K562 (cell line): ENCODE data around the gene CSTF1. TPM values are rescaled to one million over a fixed set of nuclear protein-coding genes. Genes with fewer than 3 reads are reported as not detected.

Source experiments
- BCL6 ChIP-seq: fragments of 250-450 bp; sonication (Bioruptor Pico); IDR thresholded peaks from 2 replicates; pipeline ENCODE4 v1.4.0; 2020
- CBFA2T3 ChIP-seq: fragments of 450-650 bp; IDR thresholded peaks from 2 replicates; pipeline ENCODE4 v1.6.1; 2017
- CBX5 ChIP-seq: IDR thresholded peaks from 2 replicates; pipeline ENCODE4 v1.6.1; 2014; ENCODE audit warnings: low read depth, borderline replicate concordance
- CC2D1A ChIP-seq: fragments of 450-650 bp; IDR thresholded peaks from 2 replicates; pipeline ENCODE4 v1.6.1; 2017; ENCODE audit warnings: mild to moderate bottlenecking
- CREB1 ChIP-seq, 2 experiments: sonication (generic) in 1 of 2; formaldehyde crosslinking in 1 of 2; IDR thresholded peaks; 2 replicates each; pipeline versions ENCODE4 v1.6.1 to v1.8.0; 2012 to 2022; ENCODE audit warnings: inconsistent platforms in 1 of 2, mild to moderate bottlenecking in 1 of 2, missing genetic modification reagents in 1 of 2, moderate library complexity in 1 of 2
- CREBBP ChIP-seq: IDR thresholded peaks from one replicate; pipeline ENCODE4 v1.6.1; 2012; ENCODE audit warnings: low read depth, mild to moderate bottlenecking, control low read depth, inconsistent platforms, low read length
- FOXK1 ChIP-seq: sonication (generic); formaldehyde crosslinking; IDR thresholded peaks from 2 replicates; pipeline ENCODE4 v1.8.0; 2022; ENCODE audit warnings: missing genetic modification reagents, mild to moderate bottlenecking, borderline replicate concordance
- HMGN3 ChIP-seq: IDR thresholded peaks from 2 replicates; pipeline ENCODE4 v1.6.1; 2011; ENCODE audit warnings: borderline replicate concordance, low read depth, mild to moderate bottlenecking, mixed read lengths, low read length; ENCODE audit not compliant: insufficient read length; ENCODE audit errors: extremely low read depth
- PCBP1 ChIP-seq: fragments of 200-400 bp; formaldehyde crosslinking; IDR thresholded peaks from 2 replicates; pipeline ENCODE4 v1.6.1; 2018; ENCODE audit warnings: mild to moderate bottlenecking, low read depth, low read length; ENCODE audit not compliant: poor library complexity, severe bottlenecking
- PRPF4 ChIP-seq: fragments of 200-400 bp; formaldehyde crosslinking; IDR thresholded peaks from one replicate; pipeline ENCODE4 v1.6.1; 2017; ENCODE audit warnings: low read length, low read depth, mild to moderate bottlenecking; ENCODE audit not compliant: insufficient read depth, poor library complexity, severe bottlenecking
- SIX5 ChIP-seq, 2 experiments: IDR thresholded peaks; 2 replicates each; pipeline ENCODE4 v1.6.1; 2011; ENCODE audit warnings: low read length in 2 of 2, borderline replicate concordance in 1 of 2, low read depth in 1 of 2, mild to moderate bottlenecking in 1 of 2, moderate library complexity in 1 of 2; ENCODE audit not compliant: insufficient read depth in 1 of 2
- SOX6 ChIP-seq: fragments of 450-650 bp; IDR thresholded peaks from 2 replicates; pipeline ENCODE4 v1.6.1; 2014; ENCODE audit warnings: mild to moderate bottlenecking
- SPI1 ChIP-seq: IDR thresholded peaks from 2 replicates; pipeline ENCODE4 v1.6.1; 2011; ENCODE audit warnings: low read depth, low read length, control low read depth, borderline replicate concordance
- U2AF1 ChIP-seq: fragments of 200-400 bp; formaldehyde crosslinking; optimal IDR thresholded peaks from 2 replicates; pipeline ENCODE3; 2017; ENCODE audit warnings: mild to moderate bottlenecking, low read depth, low read length, moderate library complexity
- ZFP36 ChIP-seq: fragments of 150-350 bp; IDR thresholded peaks from 2 replicates; pipeline ENCODE4 v1.6.1; 2018; ENCODE audit warnings: low read length, low read depth; ENCODE audit not compliant: partially characterized antibody
- ZNF146 ChIP-seq: IDR thresholded peaks from one replicate; pipeline ENCODE4 v1.6.1; 2018; ENCODE audit warnings: missing compliant biosample characterization; ENCODE audit not compliant: unreplicated experiment
- ZNF507 ChIP-seq: conservative IDR thresholded peaks from 2 replicates; pipeline ENCODE4 v1.6.1; 2017; ENCODE audit warnings: missing genetic modification characterization, missing compliant biosample characterization
- ZNF586 ChIP-seq: fragments of 450-650 bp; formaldehyde crosslinking; conservative IDR thresholded peaks from 2 replicates; pipeline ENCODE4 v1.4.0; 2020; ENCODE audit warnings: mild to moderate bottlenecking, moderate library complexity
- ZNF77 ChIP-seq: fragments of 250-450 bp; sonication (Bioruptor Pico); IDR thresholded peaks from 2 replicates; pipeline ENCODE4 v1.5.0; 2020
- polyA plus RNA-seq, 8 experiments: library from polyadenylated mRNA; depleted of rRNA in 4 of 8; stranded (reverse) in 5 of 8; unstranded in 3 of 8; fragments of >200 nt; fragmentation: Nextera tagmentation in 2 of 8; fragmentation: Illumina TruSeq in 1 of 8; extraction: Ambion mirVana in 2 of 8; extraction: Trizol in 1 of 8; gene quantifications; 2 replicates each; pipeline versions ENCODE4 v1.2.1 to v1.2.3, GENCODE V29; 2011 to 2014; ENCODE audit warnings: inconsistent platforms in 1 of 8, missing spikeins in 1 of 8
- total RNA-seq, 7 experiments: library from RNA; depleted of rRNA in 6 of 7; stranded (reverse); fragments of >200 nt in 6 of 7; fragmentation: Illumina TruSeq in 2 of 7; extraction: Trizol in 2 of 7; gene quantifications; 2 replicates each; pipeline versions ENCODE4 v1.2.1 to v1.2.3, GENCODE V29; 2011 to 2021; ENCODE audit warnings: low replicate concordance in 1 of 7
- TF ChIP-seq, protein P1 (sequence below): fragments of 250-450 bp; sonication (Bioruptor Pico); IDR thresholded peaks from 2 replicates; pipeline ENCODE4 v1.8.0; 2021; ENCODE audit warnings: borderline replicate concordance, mild to moderate bottlenecking, moderate library complexity; ENCODE audit not compliant: poor library complexity, severe bottlenecking
- TF ChIP-seq, protein P2 (sequence below): sonication (generic); formaldehyde crosslinking; IDR thresholded peaks from 2 replicates; pipeline ENCODE4 v1.9.0; 2022; ENCODE audit warnings: mild to moderate bottlenecking, missing genetic modification reagents
- TF ChIP-seq, protein P3 (sequence below): fragments of 250-450 bp; sonication (Bioruptor Pico); IDR thresholded peaks from 2 replicates; pipeline ENCODE4 v1.8.0; 2022; ENCODE audit warnings: moderate library complexity, mild to moderate bottlenecking, inconsistent platforms
- TF ChIP-seq, protein P4 (sequence below): fragments of 450-650 bp; IDR thresholded peaks from 2 replicates; pipeline ENCODE4 v1.6.1; 2016
- TF ChIP-seq, protein P5 (sequence below): sonication (generic); formaldehyde crosslinking; IDR thresholded peaks from 2 replicates; pipeline ENCODE4 v1.8.1; 2022; ENCODE audit warnings: missing genetic modification reagents

The CSTF1 gene
- total and polyA plus RNA-seq, 9 of the 15 experiments (the other 6 are each of a cell fraction or from before 2014, with no cell fraction given), result 30.8 to 110 (median 53.4) TPM

DNA sequence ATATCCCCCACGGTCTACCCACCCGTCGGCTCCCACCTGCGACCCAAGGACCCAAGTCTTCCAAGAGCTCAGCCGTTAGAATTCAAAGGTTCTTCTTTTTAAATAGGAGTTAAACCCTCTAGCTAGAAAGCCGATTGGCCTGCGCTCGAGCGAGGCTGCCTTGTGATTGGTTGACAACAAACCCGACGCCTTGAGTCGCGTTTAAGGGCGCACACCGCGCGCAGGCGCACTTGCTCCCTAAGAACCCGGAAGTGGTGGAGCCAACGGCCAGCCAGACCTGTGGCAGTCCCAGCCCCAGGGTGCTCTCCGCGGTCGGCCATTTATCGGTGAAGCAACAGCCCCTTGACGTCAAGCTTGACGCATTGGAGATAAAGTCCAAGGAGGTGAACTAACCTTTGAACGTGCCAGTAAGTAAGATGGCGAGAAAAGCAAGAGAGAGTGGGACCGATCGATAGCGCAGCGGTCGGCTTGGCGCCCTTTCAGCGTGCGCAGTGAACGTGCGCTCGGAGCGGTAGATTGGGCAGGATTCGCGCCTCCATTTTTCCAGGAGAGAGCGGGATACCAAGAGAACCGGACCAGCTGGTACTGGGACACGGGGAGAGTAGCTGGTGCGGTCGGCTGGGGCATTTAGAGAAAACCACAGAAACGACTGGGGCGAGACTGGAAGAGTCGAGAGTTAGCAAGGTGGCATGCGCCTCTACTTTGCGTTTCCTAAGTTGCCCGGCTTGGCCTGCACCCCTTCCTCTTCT is at the start of gene CSTF1, which contains the start of gene AURKA (continued):
- no peak for TF ChIP-seq PRPF4
- TF ChIP-seq, protein P1, sequence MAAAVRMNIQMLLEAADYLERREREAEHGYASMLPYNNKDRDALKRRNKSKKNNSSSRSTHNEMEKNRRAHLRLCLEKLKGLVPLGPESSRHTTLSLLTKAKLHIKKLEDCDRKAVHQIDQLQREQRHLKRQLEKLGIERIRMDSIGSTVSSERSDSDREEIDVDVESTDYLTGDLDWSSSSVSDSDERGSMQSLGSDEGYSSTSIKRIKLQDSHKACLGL (CRISPR knock-in tag), result no peak
- TF ChIP-seq CBX5, result peak; percentile 29; the same call in 1 of the 2 replicates
- no peak for TF ChIP-seq PCBP1
- TF ChIP-seq ZNF507, result no peak
- peak; percentile 99 for TF ChIP-seq CC2D1A
- no peak for TF ChIP-seq ZNF77
- TF ChIP-seq BCL6, result no peak
- peak; percentile 52 for TF ChIP-seq SPI1
- peak; percentile 72 to 81; a peak in 3 of 4 replicates for TF ChIP-seq SIX5 (IDR thresholded peaks at IDR 0.05; ENCODE audit: borderline replicate concordance in 1 of 2, insufficient read depth in 1 of 2, low read depth in 1 of 2, low read length in 2 of 2)
- no peak for TF ChIP-seq CREBBP
- TF ChIP-seq CREB1 (IDR thresholded peaks at IDR 0.05), result peak; percentile 98
- TF ChIP-seq CREB1 (CRISPR knock-in tag; IDR thresholded peaks at IDR 0.05), result peak; percentile 93
- peak; percentile 19 for TF ChIP-seq ZFP36
- TF ChIP-seq ZNF586 (CRISPR knock-in tag), result no peak
- no peak for TF ChIP-seq U2AF1
- TF ChIP-seq, protein P2, sequence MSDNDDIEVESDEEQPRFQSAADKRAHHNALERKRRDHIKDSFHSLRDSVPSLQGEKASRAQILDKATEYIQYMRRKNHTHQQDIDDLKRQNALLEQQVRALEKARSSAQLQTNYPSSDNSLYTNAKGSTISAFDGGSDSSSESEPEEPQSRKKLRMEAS, result peak; percentile 89
- TF ChIP-seq, protein P3, sequence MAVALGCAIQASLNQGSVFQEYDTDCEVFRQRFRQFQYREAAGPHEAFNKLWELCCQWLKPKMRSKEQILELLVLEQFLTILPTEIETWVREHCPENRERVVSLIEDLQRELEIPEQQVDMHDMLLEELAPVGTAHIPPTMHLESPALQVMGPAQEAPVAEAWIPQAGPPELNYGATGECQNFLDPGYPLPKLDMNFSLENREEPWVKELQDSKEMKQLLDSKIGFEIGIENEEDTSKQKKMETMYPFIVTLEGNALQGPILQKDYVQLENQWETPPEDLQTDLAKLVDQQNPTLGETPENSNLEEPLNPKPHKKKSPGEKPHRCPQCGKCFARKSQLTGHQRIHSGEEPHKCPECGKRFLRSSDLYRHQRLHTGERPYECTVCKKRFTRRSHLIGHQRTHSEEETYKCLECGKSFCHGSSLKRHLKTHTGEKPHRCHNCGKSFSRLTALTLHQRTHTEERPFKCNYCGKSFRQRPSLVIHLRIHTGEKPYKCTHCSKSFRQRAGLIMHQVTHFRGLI (CRISPR knock-in tag), result no peak
- TF ChIP-seq, protein P4, sequence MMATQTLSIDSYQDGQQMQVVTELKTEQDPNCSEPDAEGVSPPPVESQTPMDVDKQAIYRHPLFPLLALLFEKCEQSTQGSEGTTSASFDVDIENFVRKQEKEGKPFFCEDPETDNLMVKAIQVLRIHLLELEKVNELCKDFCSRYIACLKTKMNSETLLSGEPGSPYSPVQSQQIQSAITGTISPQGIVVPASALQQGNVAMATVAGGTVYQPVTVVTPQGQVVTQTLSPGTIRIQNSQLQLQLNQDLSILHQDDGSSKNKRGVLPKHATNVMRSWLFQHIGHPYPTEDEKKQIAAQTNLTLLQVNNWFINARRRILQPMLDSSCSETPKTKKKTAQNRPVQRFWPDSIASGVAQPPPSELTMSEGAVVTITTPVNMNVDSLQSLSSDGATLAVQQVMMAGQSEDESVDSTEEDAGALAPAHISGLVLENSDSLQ, result peak; percentile 80
- TF ChIP-seq SOX6, result 0 out of 2 replicates have a peak, but pooled peaks have one; percentile 54
- no peak for TF ChIP-seq ZNF146
- TF ChIP-seq, protein P5, sequence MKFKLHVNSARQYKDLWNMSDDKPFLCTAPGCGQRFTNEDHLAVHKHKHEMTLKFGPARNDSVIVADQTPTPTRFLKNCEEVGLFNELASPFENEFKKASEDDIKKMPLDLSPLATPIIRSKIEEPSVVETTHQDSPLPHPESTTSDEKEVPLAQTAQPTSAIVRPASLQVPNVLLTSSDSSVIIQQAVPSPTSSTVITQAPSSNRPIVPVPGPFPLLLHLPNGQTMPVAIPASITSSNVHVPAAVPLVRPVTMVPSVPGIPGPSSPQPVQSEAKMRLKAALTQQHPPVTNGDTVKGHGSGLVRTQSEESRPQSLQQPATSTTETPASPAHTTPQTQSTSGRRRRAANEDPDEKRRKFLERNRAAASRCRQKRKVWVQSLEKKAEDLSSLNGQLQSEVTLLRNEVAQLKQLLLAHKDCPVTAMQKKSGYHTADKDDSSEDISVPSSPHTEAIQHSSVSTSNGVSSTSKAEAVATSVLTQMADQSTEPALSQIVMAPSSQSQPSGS (CRISPR knock-in tag), result no peak
- TF ChIP-seq CBFA2T3, result peak; percentile 58
- TF ChIP-seq HMGN3, result no peak
- TF ChIP-seq FOXK1 (CRISPR knock-in tag), result 0 out of 2 replicates have a peak, but pooled peaks have one; percentile 11
